Caco-2 (cell line): ENCODE data around the gene KIF6. TPM values are rescaled to one million over a fixed set of nuclear protein-coding genes. Genes with fewer than 3 reads are reported as not detected.

ENCODE experiments used
- BruUV-seq: library from RNA; stranded (reverse); fragments of 400-500 nt; replicated peaks from 2 replicates; lab custom pipeline; 2021; lab: Mats Ljungman, UMichigan
- CTCF ChIA-PET: fragments of 300-600 bp; sonication (Branson Sonifier 250); formaldehyde crosslinking; loops from one replicate; lab custom pipeline; 2022; ENCODE audit warnings: antibody characterized with exemption; lab: Charles Lee
- POLR2A ChIA-PET: fragments of 300-600 bp; sonication (Branson Sonifier 250); formaldehyde crosslinking; loops from one replicate; lab custom pipeline; 2022; ENCODE audit warnings: antibody characterized with exemption; lab: Charles Lee
- DNase-seq, 2 experiments: peaks; one replicate each; pipeline versions ENCODE4 v3.0.0 to v3.0.0-alpha.2; 2020 to 2022
- H3K27me3 ChIP-seq: replicated peaks from 2 replicates; pipeline ENCODE4 v1.6.0; 2011; ENCODE audit warnings: low read length; ENCODE audit not compliant: control insufficient read depth, insufficient read depth
- H3K36me3 ChIP-seq: 2 replicates; pipeline ENCODE4 v1.5.1; 2011; ENCODE audit warnings: low read length; ENCODE audit not compliant: control insufficient read depth, insufficient read depth
- H3K4me1 ChIP-seq: fragments of 250-450 bp; sonication (Bioruptor Pico); 2 replicates; pipeline ENCODE4 v1.5.1; 2020; ENCODE audit warnings: mild to moderate bottlenecking
- H3K4me3 ChIP-seq: 2 replicates; pipeline ENCODE4 v1.5.1; 2011; ENCODE audit warnings: low read depth, mild to moderate bottlenecking, control low read depth, low read length
- H3K9me3 ChIP-seq: fragments of 250-450 bp; sonication (Bioruptor Pico); 2 replicates; pipeline ENCODE4 v1.5.1; 2020; ENCODE audit warnings: mild to moderate bottlenecking, moderate library complexity
- H3K27ac Mint-ChIP-seq: one replicate; pipeline ENCODE4 v1.8.0; 2022; ENCODE audit warnings: mixed read lengths; ENCODE audit not compliant: unreplicated experiment
- H3K27me3 Mint-ChIP-seq: one replicate; pipeline ENCODE4 v1.8.0; 2022; ENCODE audit warnings: mixed read lengths; ENCODE audit not compliant: insufficient read depth, unreplicated experiment
- H3K36me3 Mint-ChIP-seq: one replicate; pipeline ENCODE4 v1.8.0; 2022; ENCODE audit warnings: mild to moderate bottlenecking, mixed read lengths; ENCODE audit not compliant: insufficient read depth, unreplicated experiment
- H3K4me1 Mint-ChIP-seq: one replicate; pipeline ENCODE4 v1.8.0; 2022; ENCODE audit warnings: low read depth, mixed read lengths; ENCODE audit not compliant: unreplicated experiment
- H3K4me3 Mint-ChIP-seq: one replicate; pipeline ENCODE4 v1.8.0; 2022; ENCODE audit warnings: mild to moderate bottlenecking, moderate library complexity, mixed read lengths; ENCODE audit not compliant: unreplicated experiment
- H3K9me3 Mint-ChIP-seq: one replicate; pipeline ENCODE4 v1.8.0; 2022; ENCODE audit warnings: mixed read lengths; ENCODE audit not compliant: unreplicated experiment
- intact Hi-C: fragments of 100-400 bp; cut with micrococcal nuclease; formaldehyde crosslinking; loops from one replicate; pipeline ENCODE4 v1.10.0; 2022; ENCODE audit not compliant: unreplicated experiment
- total RNA-seq: library from RNA; stranded (reverse); gene quantifications from 2 replicates; pipeline ENCODE4 v1.2.3, GENCODE V29; 2022
- TF ChIP-seq, protein P1 (sequence below), 2 experiments: fragments of 200-600 bp in 1 of 2; IDR thresholded peaks; 1 replicate in 1 of 2; 2 replicates in 1 of 2; pipeline versions ENCODE4 v1.5.1 to v1.8.0; 2011 to 2022; ENCODE audit warnings: antibody characterized with exemption in 1 of 2, control low read depth in 1 of 2, inconsistent platforms in 1 of 2, low read depth in 1 of 2, low read length in 1 of 2, mild to moderate bottlenecking in 1 of 2, moderate library complexity in 1 of 2; ENCODE audit not compliant: insufficient read depth in 1 of 2, severe bottlenecking in 1 of 2, unreplicated experiment in 1 of 2

KIF6 gene
- total RNA-seq, 1 experiment from 2014 or later, result not detected

DNA sequence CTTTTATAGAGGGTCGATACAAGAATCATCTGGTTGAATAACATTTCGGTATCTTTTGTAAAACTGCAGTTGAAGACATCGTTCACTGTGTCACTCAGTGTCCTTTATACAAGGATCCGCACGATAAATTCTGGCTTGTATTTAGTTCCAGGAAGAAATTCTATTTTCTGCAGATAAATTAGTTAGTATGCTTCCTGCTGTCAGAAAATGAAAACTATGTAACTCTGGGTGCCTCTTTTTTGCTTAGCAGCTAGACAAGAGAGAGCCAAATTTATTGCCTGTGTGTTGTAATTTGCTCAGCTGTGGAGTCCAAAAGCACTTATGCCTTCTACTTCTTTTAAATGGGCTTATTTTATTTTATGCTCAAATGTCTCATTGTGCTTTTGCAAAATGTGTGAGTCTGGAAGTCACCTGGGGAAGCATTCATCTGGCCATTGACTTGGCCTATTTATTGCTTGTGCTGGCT is 346.2 kb downstream of the KIF6 start:
- no peaks in the 10 kb centered on the region for H3K36me3 ChIP-seq
- H3K9me3 Mint-ChIP-seq, result no peaks in the 10 kb centered on the region
- intact Hi-C loops, result loop anchor here (10.0 kb wide), 2 partner anchors 186 to 346 kb away; partner anchors contain the start of gene KIF6
- no peak overlapping the region for H3K4me3 Mint-ChIP-seq
- TF ChIP-seq, protein P1, sequence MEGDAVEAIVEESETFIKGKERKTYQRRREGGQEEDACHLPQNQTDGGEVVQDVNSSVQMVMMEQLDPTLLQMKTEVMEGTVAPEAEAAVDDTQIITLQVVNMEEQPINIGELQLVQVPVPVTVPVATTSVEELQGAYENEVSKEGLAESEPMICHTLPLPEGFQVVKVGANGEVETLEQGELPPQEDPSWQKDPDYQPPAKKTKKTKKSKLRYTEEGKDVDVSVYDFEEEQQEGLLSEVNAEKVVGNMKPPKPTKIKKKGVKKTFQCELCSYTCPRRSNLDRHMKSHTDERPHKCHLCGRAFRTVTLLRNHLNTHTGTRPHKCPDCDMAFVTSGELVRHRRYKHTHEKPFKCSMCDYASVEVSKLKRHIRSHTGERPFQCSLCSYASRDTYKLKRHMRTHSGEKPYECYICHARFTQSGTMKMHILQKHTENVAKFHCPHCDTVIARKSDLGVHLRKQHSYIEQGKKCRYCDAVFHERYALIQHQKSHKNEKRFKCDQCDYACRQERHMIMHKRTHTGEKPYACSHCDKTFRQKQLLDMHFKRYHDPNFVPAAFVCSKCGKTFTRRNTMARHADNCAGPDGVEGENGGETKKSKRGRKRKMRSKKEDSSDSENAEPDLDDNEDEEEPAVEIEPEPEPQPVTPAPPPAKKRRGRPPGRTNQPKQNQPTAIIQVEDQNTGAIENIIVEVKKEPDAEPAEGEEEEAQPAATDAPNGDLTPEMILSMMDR (IDR thresholded peaks at IDR 0.05; ENCODE audit: insufficient read depth in 1 of 2, low read depth in 1 of 2, low read length in 1 of 2, severe bottlenecking in 1 of 2, unreplicated experiment in 1 of 2), result no peak
- no peaks in the 10 kb centered on the region for H3K36me3 Mint-ChIP-seq
- H3K9me3 ChIP-seq, result no peaks in the 10 kb centered on the region
- H3K4me1 ChIP-seq, result no peaks in the 10 kb centered on the region
- ChIA-PET CTCF (no interaction called here), POLR2A (no interaction called here)
- no peak for DNase-seq
- H3K27me3 ChIP-seq, result no peaks in the 10 kb centered on the region; the same call in 1 of the 2 replicates
- no TSS peak for BruUV-seq
- H3K4me3 ChIP-seq, result no peak overlapping the region
- H3K27ac Mint-ChIP-seq, result no peak overlapping the region
- H3K27me3 Mint-ChIP-seq, result peaks cover 14% of the 10 kb centered on the region
- H3K4me1 Mint-ChIP-seq, result no peaks in the 10 kb centered on the region

GRCh38 chr6:39378175-39378959 is 346.8 kb downstream of the KIF6 start:
- no peak for DNase-seq
- POLR2A ChIA-PET, result interaction anchor here (0.6 kb wide), 1 partner anchor 468 kb away, joined by 3 read pairs; no protein-coding TSS in a partner anchor
- Histone ChIP-seq H3K9me3 (no peaks in the 10 kb centered on the region), H3K4me1 (no peaks in the 10 kb centered on the region), H3K4me3 (no peak overlapping the region), H3K27me3 (no peaks in the 10 kb centered on the region; the same call in 1 of the 2 replicates), H3K36me3 (no peaks in the 10 kb centered on the region)
- CTCF ChIA-PET, result no interaction called here
- TF ChIP-seq, protein P1 (IDR thresholded peaks at IDR 0.05; ENCODE audit: insufficient read depth in 1 of 2, low read depth in 1 of 2, low read length in 1 of 2, severe bottlenecking in 1 of 2, unreplicated experiment in 1 of 2), result no peak
- H3K9me3 Mint-ChIP-seq, result no peaks in the 10 kb centered on the region
- peaks cover 14% of the 10 kb centered on the region for H3K27me3 Mint-ChIP-seq
- H3K36me3 Mint-ChIP-seq, result no peaks in the 10 kb centered on the region
- no TSS peak for BruUV-seq
- H3K27ac Mint-ChIP-seq, result no peak overlapping the region
- intact Hi-C loops, result loop anchor here (10.0 kb wide), 2 partner anchors 186 to 346 kb away; partner anchors contain the start of gene KIF6
- H3K4me3 Mint-ChIP-seq, result no peak overlapping the region
- H3K4me1 Mint-ChIP-seq, result no peaks in the 10 kb centered on the region

- no TSS peak for BruUV-seq
- Mint-ChIP-seq H3K27ac (no peak overlapping the region), H3K36me3 (no peaks in the 10 kb centered on the region), H3K9me3 (no peaks in the 10 kb centered on the region), H3K27me3 (peaks cover 12% of the 10 kb centered on the region), H3K4me1 (no peaks in the 10 kb centered on the region), H3K4me3 (no peak overlapping the region)
- POLR2A ChIA-PET, result interaction anchor here (0.6 kb wide), 1 partner anchor 469 kb away, joined by 3 read pairs; no protein-coding TSS in a partner anchor
- Histone ChIP-seq H3K4me1 (no peaks in the 10 kb centered on the region), H3K27me3 (no peaks in the 10 kb centered on the region; the same call in 1 of the 2 replicates), H3K9me3 (no peaks in the 10 kb centered on the region), H3K4me3 (no peak overlapping the region), H3K36me3 (no peaks in the 10 kb centered on the region)
- peak; percentile 59 to 67 for DNase-seq
- CTCF ChIA-PET, result no interaction called here
- intact Hi-C loops, result loop anchor here (1.0 to 10.0 kb wide), 4 partner anchors 187 to 931 kb away; partner anchors contain the start of gene KIF6
- TF ChIP-seq, protein P1 (IDR thresholded peaks at IDR 0.05; ENCODE audit: insufficient read depth in 1 of 2, low read depth in 1 of 2, low read length in 1 of 2, severe bottlenecking in 1 of 2, unreplicated experiment in 1 of 2), result peak; percentile 45 to 76
Observed at GRCh38 chr6:39377539-39377950, 347.7 kb downstream of the KIF6 start.
